ENCODE measurements around the gene PHIP. TPM values are rescaled to one million over a fixed set of nuclear protein-coding genes. Genes with fewer than 3 reads are reported as not detected.

Gene PHIP
- total RNA-seq, 1 donor from 2014 or later, result 29.6 TPM

- no peak overlapping the region for H3K9ac ChIP-seq (ENCODE audit: low read length)
- no peaks in the 10 kb centered on the region for H3K27me3 ChIP-seq (ENCODE audit: insufficient read depth, low read length)
- FAIRE-seq (no peak), DNase-seq (ENCODE audit: low read depth) (no peak)
- H2AFZ ChIP-seq (ENCODE audit: low read depth, low read length), result no peak overlapping the region
- H3K36me3 Mint-ChIP-seq (ENCODE audit: low read depth, unreplicated experiment), result no peaks in the 10 kb centered on the region
- H3K9me3 Mint-ChIP-seq (ENCODE audit: unreplicated experiment), result no peaks in the 10 kb centered on the region
- H3K36me3 ChIP-seq (ENCODE audit: insufficient read depth, low read length), result no peaks in the 10 kb centered on the region
- no peaks in the 10 kb centered on the region for H3K4me1 Mint-ChIP-seq (ENCODE audit: low read depth, unreplicated experiment)
- H3K27ac Mint-ChIP-seq (ENCODE audit: unreplicated experiment), result no peak overlapping the region
- TF ChIP-seq EZH2 (IDR thresholded peaks at IDR 0.05; ENCODE audit: insufficient read depth, low read length) (no peak), CTCF (IDR thresholded peaks at IDR 0.05; ENCODE audit: insufficient read depth, low read depth, low read length) (no peak)
- no peaks in the 10 kb centered on the region for H3K9me3 ChIP-seq (ENCODE audit: insufficient read depth, low read depth, low read length)
- H3K4me2 ChIP-seq (ENCODE audit: low read length), result no peak overlapping the region
- H3K4me3 ChIP-seq (ENCODE audit: insufficient read depth, low read depth, low read length), result no peak overlapping the region
- no peak overlapping the region for H3K27ac ChIP-seq (ENCODE audit: low read depth, low read length)
- no peaks in the 10 kb centered on the region for H4K20me1 ChIP-seq (ENCODE audit: insufficient read depth, low read length)
- H3K27me3 Mint-ChIP-seq (ENCODE audit: low read depth, unreplicated experiment), result no peaks in the 10 kb centered on the region
- no peaks in the 10 kb centered on the region for H3K4me1 ChIP-seq (ENCODE audit: insufficient read depth, low read length)
- H3K79me2 ChIP-seq (ENCODE audit: insufficient read depth, low read length), result peaks cover 6% of the 10 kb centered on the region
- H3K4me3 Mint-ChIP-seq (ENCODE audit: unreplicated experiment), result no peak overlapping the region
Measured at GRCh38 chr6:79045966-79046365, 32.1 kb downstream of the PHIP start.

- peaks cover under 1% of the 10 kb centered on the region for H4K20me1 ChIP-seq (ENCODE audit: insufficient read depth, low read length)
- no peak overlapping the region for H2AFZ ChIP-seq (ENCODE audit: low read depth, low read length)
- no peak overlapping the region for H3K4me2 ChIP-seq (ENCODE audit: low read length)
- peaks cover 7% of the 10 kb centered on the region for H3K4me1 Mint-ChIP-seq (ENCODE audit: low read depth, unreplicated experiment)
- no peak overlapping the region for H3K4me3 Mint-ChIP-seq (ENCODE audit: unreplicated experiment)
- no peak overlapping the region for H3K4me3 ChIP-seq (ENCODE audit: insufficient read depth, low read depth, low read length)
- H3K27me3 Mint-ChIP-seq (ENCODE audit: low read depth, unreplicated experiment), result no peaks in the 10 kb centered on the region
- peaks cover 11% of the 10 kb centered on the region for H3K79me2 ChIP-seq (ENCODE audit: insufficient read depth, low read length)
- no peaks in the 10 kb centered on the region for H3K9me3 Mint-ChIP-seq (ENCODE audit: unreplicated experiment)
- H3K27ac Mint-ChIP-seq (ENCODE audit: unreplicated experiment), result no peak overlapping the region
- H3K4me1 ChIP-seq (ENCODE audit: insufficient read depth, low read length), result no peaks in the 10 kb centered on the region
- H3K27me3 ChIP-seq (ENCODE audit: insufficient read depth, low read length), result no peaks in the 10 kb centered on the region
- no peaks in the 10 kb centered on the region for H3K9me3 ChIP-seq (ENCODE audit: insufficient read depth, low read depth, low read length)
- no peaks in the 10 kb centered on the region for H3K36me3 Mint-ChIP-seq (ENCODE audit: low read depth, unreplicated experiment)
- DNase-seq (ENCODE audit: low read depth) (no peak), FAIRE-seq (no peak)
- H3K9ac ChIP-seq (ENCODE audit: low read length), result no peak overlapping the region
- H3K36me3 ChIP-seq (ENCODE audit: insufficient read depth, low read length), result no peaks in the 10 kb centered on the region
- TF ChIP-seq CTCF (IDR thresholded peaks at IDR 0.05; ENCODE audit: insufficient read depth, low read depth, low read length), result no peak
- no peak for TF ChIP-seq EZH2 (IDR thresholded peaks at IDR 0.05; ENCODE audit: insufficient read depth, low read length)
- H3K27ac ChIP-seq (ENCODE audit: low read depth, low read length), result no peak overlapping the region
Measured at GRCh38 chr6:79042799-79043126, 35.3 kb downstream of the PHIP start.

- Histone ChIP-seq H3K9me3 (ENCODE audit: insufficient read depth, low read depth, low read length) (no peaks in the 10 kb centered on the region), H3K4me3 (ENCODE audit: insufficient read depth, low read depth, low read length) (no peak overlapping the region), H3K79me2 (ENCODE audit: insufficient read depth, low read length) (peaks cover 11% of the 10 kb centered on the region), H3K4me2 (ENCODE audit: low read length) (no peak overlapping the region), H4K20me1 (ENCODE audit: insufficient read depth, low read length) (peaks cover 4% of the 10 kb centered on the region), H3K36me3 (ENCODE audit: insufficient read depth, low read length) (peaks cover under 1% of the 10 kb centered on the region), H3K9ac (ENCODE audit: low read length) (no peak overlapping the region), H3K27me3 (ENCODE audit: insufficient read depth, low read length) (no peaks in the 10 kb centered on the region), H2AFZ (ENCODE audit: low read depth, low read length) (no peak overlapping the region), H3K4me1 (ENCODE audit: insufficient read depth, low read length) (no peaks in the 10 kb centered on the region), H3K27ac (ENCODE audit: low read depth, low read length) (no peak overlapping the region)
- Mint-ChIP-seq H3K9me3 (ENCODE audit: unreplicated experiment) (no peaks in the 10 kb centered on the region), H3K36me3 (ENCODE audit: low read depth, unreplicated experiment) (peaks cover under 1% of the 10 kb centered on the region), H3K27ac (ENCODE audit: unreplicated experiment) (no peak overlapping the region), H3K4me1 (ENCODE audit: low read depth, unreplicated experiment) (peaks cover 7% of the 10 kb centered on the region), H3K27me3 (ENCODE audit: low read depth, unreplicated experiment) (no peaks in the 10 kb centered on the region), H3K4me3 (ENCODE audit: unreplicated experiment) (no peak overlapping the region)
- no peak for FAIRE-seq
- TF ChIP-seq CTCF (IDR thresholded peaks at IDR 0.05; ENCODE audit: insufficient read depth, low read depth, low read length), result no peak
- TF ChIP-seq EZH2 (IDR thresholded peaks at IDR 0.05; ENCODE audit: insufficient read depth, low read length), result no peak
- DNase-seq (ENCODE audit: low read depth), result no peak
Measured at GRCh38 chr6:79042088-79042798, 35.8 kb downstream of the PHIP start.

All from astrocyte (in vitro differentiated cells and primary cell).